Activated CD4-positive, alpha-beta T cell treated with anti-CD3 and anti-CD28 coated beads, Interleukin-2, amount 50 U/mL, for 48 hours (primary cell): ENCODE data around the gene EPS15.

ENCODE experiments used
- DNase-seq, 2 experiments: peaks; one replicate each; pipeline ENCODE4 v3.0.0-alpha.2; 2020

The EPS15 gene

DNA sequence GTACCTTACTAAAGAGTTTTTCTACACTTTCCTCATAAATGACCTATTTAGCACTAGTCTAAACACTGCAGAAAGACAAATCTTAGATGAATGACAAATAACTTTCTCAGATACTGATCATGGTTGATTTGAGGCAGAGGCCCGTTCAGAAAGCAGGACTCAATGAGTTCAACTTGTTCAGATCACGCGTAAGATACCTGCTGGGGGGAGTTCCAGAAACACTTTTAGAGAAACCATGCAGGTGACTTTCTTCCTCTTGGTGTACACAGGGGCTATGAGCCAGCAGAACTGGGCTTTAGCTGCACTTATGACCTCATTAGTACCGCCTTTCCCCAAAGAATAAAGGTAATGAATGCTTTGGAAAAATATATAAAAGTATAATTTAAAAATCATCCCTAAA is 149.9 kb downstream of the EPS15 start:
- DNase-seq: no peak

DNA sequence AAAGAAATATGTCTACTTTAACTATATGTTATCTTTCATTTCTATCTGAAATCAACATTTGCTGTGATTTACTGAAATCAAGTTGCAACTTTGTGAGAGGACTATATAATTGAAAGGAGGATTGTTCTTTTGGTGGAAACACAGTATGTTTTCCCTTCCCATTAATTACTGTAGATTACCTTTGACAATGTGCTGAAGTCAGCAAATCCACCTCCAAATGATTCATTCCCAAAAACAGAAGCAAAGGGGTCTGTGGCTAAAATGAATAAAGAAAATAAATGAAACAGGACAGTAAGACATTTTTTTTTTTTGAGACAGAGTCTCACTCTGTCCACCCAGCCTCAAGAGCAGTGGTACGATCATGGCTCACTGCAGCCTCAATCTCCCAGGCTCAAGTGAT is 153.3 kb downstream of the EPS15 start:
- DNase-seq: no peak

DNA sequence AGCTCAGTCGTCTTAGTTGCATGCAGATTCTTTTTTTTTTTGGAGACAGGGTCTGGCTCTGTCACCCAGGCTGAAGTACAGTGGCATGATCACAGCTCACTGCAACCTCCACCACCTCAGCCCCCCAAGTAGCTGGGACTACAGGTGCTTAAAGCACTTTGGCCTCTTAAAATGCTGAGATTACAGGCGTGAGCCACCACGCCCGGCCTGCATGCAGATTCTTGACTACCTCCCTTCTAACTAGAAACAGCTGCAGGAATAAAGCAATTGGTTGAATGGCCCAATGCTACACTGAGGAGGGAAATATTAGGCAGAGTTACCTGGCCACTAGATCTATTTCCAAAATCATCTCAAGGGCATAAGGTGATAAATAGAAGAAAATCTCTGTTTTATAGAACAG is 159.2 kb downstream of the EPS15 start:
- DNase-seq: no peak

DNA sequence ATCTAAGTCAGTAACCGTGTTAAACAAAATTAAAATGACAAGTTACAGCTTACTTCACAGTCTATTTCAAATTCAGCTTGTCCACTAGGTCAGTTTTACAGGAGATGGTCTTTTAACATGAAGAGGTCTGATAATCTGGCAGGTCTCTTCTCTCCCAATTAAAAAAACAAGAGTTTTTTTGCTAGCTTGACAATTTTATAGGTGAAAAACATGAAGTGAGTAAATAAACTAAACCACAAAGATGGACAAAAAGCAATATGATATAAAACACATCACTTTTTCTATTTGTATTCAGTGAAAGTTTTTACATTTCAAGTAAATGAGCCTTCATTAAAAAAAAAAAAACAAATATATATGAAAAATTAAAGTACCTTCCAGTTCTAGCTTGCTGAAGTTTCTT is 163.7 kb downstream of the EPS15 start:
- DNase-seq: no peak

DNA sequence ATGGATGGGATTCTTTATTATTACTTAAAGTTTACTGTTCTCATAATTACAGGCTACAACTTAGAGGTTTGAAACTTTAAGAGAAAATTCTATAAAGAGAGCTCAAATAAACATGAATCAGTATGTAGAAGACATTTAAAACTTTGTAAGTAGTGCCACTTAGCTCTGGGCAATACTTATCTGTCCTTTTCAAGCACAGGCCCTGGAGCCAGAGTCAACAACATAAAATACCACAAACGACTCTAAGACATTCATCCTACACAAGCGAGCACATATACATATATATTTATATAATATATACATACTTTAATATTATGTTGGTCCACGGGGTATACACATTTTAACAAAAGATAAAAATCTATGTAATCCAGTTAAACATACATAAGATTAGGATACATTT is 164.7 kb downstream of the EPS15 start:
- DNase-seq: no peak

DNA sequence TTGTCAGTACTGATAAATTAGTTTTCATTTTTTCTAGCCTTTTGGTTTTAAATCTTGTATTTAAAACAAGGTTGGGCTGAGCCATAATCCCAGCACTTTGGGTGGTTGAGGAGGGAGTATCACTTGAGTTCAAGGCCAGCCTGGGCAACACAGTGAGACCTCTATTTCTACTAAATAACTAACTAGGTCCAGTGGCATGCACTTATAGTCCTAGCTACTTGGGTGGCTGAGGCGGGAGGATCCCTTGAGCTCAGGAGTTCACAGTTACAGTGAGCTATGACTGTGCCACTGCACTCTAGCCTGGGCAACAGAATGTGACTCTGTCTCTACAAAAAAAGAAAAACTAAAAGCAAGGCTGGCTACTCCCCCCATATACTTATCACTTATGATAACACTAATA is 167.2 kb downstream of the EPS15 start:
- no peak for DNase-seq

DNA sequence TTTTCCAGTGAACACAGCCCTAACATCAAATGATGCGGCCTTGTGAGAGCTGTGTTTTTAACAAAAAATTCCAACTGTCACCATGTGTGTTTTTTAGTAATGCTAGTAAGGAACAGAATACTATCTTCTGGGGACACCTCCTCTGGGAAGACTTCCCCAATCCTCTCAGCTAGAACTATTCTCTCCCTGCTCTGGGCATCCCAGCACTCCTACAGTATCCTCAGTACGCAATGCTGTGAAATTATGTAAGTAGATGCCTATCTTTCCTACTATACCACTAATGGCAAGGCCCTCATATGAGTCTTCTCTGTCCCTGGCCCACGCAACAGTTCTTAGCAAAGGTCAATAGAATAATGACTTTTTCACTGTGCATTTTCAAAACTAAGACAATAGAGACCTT is 169.2 kb downstream of the EPS15 start:
- no peak for DNase-seq

DNA sequence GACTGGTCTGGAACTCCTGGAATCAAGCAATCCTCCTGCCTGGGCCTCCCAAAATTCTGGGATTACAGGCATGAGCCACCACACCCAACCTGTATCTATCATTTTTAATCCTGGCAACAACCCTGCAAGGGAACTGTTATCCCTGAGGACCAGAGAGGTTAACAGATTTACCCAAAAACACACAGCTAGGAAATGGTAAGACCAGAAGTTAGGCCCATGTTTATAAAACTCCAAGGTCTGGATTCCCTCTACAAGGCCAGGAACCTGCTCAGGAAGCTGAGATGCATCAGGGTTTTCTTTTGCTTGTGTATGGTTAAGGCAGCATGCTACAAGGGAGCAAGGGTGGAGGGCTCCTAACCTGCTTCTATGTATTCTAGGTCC is 170.9 kb downstream of the EPS15 start:
- no peak for DNase-seq

DNA sequence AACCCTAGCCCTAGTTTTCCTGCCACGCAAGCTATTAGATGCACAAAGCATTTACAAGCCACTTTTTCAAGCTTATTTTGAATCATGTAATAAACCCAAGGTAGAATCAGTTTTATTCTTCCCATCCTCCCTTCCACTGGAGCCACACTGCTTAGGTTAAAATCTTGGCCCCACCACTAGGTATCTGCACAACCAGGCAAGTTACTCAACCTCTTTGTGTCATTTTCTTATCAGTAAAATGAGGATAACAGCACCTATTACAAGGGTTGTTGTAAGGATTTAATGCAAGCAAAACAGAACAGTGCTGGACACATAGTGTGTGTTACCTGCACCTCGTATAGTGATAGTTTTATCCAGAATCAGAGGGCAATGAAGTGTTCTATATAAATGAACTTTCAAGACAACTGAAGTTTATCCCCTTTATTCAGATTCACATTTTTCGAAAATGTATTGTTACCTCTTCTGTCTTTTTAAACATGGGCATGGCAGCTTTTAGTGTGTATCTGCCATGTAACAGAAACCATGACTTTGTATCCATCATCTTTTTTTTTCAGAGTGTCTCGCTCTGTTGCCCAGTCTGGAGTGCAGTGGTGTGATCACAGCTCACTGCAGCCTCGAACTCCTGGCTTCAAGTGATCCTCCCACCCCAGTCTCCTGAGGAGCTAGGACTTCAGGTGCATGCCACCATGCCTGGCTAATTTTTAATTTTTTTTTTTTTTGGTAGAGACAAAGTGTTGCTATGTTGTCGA is 171.5 kb downstream of the EPS15 start:
- DNase-seq: no peak

DNA sequence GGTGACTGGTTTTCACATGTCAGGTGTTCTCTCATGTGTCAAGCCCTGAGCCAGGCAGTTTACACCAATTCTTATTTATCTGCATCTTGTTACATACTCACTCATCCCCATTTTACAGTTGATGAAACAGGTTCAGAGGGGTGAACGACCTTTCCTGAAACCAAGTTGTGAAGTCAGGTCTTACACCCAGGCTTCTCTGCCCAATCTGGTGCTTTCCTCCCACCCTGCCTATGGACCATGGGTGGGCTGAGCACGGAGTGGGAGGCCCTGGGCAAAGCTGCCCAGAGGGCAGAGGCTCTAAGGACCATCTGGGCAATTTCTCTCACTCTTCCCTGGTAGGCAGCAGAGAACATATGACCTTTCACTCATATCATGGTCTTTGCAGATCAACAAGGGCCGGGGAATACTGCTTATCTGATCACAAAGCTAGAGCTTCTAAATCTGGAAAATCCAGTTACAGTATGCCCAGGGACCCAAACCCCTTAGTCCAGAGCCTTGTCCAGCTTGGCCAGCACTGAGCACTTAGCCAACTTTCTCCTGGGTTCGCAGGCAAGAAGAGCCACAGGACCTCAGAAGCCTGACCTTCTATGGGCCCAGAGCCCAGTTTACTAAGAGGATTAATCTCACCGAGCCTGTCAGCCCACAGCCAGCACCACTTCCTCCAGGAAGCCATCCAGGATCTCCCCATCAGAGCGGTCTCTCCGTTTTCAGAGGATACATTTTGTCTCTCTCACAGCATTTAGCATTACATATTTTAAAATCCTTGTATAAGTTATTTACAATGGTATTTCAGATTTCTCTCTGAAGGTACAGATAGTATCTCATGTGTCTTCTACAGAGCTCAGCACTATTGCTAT is 172.8 kb downstream of the EPS15 start:
- DNase-seq: no peak

DNA sequence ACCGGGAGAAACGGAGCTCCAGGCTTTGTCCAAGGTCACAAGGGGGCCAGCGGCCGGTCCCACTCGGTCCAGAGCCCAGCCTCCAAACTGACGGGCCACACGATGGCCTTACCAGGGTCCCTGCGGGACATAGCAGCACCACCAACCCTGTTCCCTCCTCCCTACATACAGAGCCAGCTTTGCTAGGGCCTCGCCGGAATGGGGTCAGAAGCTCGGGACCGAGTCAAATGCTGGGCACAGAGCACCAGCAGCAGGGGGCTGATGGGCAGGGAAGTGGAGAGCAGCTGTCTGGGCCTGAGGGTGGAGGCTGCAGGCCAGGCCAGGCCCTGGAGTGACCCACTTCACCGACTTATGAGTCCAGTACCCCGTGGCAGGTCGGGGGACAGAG is 173.8 kb downstream of the EPS15 start:
- no peak for DNase-seq

DNA sequence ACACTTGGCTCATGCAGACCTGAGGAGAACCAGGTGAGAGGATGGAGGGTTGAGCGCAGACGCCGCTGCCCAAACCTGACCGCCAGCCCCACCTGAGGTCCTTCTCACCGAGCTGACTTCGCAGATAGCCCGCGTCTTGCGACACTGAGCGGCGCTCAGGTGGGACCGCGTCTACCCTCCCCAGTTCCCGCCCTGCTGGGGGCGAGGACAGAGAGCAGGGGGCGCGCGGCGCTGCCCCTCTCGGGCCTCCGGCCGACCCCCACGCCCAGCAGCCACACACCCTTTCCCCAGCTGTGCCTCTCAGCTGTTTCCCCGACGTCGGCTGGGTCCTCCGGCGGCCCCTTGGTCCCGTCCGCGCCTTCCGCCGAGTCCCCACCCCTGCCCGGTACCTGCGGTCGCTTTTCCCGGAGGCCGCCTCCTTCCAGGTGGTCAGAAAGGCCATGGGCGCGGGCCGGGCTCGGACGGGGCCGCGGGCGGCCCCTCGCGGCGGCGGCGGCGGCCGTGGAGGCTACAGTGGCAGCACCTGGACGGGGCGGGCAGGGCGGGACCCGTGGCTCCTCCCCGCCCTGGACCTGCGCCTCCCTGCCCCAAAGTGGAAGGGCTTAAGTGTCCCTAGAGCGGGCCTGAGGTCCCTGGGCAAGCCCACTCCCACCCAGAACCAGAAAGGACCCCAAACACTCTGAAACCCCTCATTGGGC is 174.3 kb downstream of the EPS15 start:
- no peak for DNase-seq

DNA sequence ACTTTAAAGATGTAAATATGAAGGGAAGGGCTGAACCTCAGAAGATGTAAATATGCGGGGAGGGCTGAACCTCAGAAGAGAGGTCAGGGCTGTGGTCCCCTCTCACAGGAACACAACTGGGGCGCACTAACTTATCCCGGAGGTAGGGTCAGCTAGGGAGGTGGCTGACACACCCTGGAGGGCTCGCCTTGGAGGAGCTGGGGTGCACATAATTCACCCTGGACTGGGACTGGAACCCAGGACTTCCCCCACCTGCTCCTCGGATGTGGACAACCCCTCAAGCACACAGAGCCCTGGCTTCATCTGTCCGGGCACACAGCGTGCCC is 174.8 kb downstream of the EPS15 start:
- no peak for DNase-seq

DNA sequence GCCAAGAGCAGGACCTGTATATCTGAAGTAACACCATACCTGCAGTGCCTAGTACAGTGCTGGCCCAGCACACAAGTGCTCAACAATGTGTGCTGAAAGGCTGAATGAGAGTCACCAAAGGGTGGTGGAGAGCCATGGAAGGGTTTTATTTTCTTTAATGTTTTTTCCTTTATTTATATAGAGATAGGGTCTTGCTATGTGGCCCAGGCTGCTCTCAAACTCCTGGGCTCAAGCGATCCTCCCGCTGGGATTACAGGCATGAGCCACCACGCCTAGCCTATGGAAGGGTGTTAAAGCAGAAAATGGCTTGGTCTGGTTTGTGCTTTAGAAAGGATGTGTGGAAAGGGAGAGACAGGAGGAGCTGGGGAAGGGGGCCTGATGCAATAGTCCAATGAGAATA is 175.4 kb downstream of the EPS15 start:
- no peak for DNase-seq

DNA sequence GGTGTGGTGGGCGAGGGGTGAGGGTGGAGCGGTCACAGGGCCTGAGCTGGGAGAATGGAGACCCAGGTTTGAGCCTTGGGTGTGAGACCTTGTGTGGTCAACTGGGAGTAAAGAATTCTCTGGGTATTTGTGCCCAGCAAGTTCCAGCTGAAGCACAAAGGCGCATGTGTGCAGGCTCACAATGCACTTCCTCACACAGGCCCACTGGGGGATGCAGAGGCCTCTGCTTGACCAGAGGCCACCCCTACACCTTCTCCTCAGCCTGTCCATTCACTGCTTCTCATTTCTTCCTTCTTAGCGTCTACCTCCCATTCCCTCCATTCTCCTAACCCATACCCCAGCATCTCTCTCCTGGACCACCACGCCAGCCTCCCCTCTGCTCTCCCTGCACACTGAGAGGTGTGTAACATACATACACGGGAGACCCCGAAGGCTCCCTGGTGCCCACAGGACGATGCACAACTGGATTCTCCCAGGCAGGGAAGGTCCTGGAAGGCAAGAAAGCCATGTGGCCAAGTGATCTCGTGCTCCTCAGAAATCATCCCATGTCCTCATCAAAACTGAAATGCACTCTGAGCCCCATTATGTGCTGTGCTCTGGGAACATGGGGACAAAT is 176.4 kb downstream of the EPS15 start:
- DNase-seq: no peak

DNA sequence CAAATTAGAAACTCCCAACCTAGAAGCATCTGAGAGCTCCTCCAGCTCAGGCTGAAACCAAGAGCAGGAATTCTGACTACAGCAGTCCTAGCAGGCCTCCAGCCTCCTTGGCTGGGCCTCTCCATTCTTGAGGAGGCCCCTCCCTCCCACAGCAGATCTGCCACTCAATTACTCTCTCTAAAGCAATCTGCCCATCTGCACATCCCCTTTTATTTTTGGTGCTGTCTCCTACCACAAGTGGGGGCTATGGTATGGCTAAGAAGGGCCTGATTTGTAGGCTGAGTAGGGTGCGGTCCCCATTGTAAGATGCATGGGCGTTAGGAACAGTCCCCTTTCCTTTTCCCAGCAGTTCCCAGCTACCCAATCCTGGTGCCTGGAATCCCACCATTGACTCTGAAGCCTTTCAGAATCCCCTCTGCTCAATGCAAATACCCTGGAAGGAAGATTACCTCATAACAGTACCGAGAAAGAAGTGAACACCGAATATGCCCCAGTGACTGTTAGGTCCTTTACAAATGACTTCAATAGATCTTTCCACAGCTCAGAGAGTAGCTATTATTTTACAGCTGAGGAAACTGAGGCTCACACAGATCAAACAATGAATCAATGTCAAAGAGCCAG is 177.1 kb downstream of the EPS15 start:
- no peak for DNase-seq

DNA sequence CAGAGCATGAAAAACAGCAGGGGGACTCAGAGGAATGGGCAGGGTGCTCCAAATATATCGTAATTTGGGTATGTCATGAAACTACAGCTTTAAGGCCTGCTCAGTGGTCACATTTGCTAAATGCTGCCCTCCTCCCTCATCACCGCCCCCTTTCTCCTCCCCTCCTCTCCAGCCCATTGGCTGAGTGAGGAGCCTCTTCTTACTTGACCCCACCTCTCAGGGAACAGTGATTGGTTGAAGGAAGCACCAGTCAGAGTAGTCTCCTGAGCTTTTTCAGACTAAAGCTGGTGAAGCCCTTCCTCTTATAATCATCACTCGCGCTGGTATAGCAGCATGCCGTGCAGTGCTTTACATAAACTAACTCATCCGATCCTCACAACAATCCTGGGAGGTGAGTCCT is 178.7 kb downstream of the EPS15 start:
- DNase-seq: no peak

DNA sequence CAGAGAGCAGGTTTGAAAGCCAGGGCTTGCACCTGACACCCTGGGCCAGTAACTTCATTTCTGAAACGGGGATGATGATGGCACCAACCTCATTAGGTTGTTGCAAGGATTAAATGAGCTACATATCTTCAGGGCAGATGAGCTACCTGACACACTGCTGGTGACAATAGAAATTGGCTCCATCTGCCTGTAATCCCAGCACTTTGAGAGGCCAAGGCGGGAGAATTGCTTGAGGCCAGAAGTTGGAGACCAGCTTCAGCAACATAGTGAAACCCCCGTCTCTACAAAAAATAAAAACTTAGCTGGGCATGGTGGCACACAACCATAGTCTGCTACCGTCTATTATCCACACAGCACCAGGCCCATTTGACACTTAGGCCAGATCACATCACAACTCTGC is 182.4 kb downstream of the EPS15 start:
- no peak for DNase-seq

DNA sequence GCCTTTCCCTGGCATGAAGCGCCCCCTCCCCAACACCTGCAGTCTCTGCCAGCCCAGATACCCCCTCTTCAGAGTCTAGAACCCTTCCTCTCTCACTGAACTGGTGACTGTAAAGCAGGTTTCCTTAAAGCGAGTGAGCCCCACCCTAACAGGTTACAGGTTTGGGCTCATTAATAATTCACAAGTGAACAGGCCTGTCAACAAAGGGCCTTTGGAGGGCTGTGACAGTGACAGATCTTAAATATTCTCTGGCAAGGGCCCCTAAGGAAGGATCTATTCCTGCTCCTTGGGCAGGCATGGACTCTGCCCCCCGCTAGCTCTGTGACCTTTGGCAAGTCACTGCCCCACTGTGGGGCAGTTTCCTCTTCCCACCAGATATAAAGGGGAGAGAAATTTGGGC is 183.1 kb downstream of the EPS15 start:
- DNase-seq: no peak

DNA sequence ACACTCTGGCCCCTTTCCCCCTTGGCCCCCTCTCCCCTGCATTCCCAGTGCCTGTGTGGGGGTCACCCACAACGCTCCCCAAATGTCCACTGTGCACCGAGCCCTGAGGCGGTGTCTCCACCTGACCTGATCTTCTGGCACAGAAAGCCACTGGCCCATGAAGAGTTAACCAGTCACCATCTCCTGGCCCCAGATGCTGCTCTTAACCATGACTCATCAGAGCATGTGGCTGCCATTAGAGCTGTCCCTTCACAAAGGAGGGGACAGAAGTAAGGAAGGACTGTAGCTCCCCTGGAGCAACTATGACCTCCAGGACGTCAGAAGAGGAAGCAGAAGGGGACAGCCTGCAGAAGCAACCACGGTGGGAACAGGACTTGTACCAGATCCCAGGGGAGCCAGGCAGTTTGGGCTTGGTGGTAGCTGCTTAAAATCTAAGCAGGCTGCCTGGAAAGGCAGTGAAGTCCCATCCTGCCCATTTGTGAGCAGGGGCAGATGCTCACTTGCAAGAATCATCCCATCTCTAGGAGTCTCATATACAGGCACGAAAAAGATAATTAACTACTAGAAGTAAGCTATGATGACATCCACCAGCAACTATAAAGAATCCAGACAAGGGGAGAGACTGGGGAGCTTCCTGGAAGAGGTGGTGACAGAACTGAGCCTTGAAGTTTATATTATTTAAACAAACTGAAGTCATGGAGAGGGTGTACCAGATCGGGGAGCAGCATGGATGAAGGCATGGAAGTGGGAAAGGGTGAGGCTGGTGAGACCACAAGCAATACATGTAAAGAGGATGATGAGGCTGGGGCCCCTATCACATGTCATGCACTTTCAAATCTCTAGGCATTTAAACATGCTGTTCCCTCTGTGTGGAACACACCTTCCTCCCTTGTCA is 187.6 kb downstream of the EPS15 start:
- DNase-seq: no peak

DNA sequence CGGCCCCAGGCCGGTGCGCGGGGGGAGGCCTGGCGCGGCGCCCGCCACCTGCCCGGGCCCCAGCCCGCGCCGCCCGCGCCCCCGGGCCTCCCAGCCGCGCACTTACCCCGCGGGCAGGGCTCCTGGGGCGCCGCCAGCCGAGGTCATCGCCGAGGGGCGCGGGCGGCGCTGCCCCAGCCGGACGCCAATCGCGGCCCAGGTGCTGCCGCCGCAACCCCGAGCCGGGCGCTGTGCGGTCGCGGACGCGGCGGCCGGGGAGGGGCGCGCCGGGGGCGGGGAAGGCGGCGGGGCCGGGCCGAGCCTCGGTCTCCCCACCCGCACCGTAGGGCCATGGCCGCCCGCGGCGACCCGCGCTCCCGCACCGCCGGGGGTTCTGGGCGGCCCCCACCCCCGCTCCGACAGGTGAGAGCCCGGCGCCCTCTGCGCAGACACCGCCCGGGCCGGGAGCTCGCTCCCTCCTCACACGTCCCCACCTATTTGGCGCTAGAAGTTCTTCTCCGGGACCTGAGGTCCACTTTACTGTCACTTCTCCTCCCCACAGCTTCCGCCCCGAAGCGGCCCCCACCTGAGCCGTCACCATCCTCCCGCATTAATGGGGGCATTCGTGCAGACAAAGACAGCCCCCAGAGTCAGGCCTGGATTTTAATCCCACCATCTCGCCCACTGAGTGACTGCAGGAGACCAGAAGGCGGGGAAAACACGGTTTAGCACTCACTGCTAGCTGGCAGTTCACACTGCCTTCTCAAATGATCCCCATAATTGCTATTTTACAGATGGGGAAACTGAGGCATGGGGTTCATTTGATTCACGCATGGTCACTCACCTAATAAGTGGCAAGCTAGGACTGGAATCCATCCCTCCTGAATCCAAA is 188.5 kb downstream of the EPS15 start, which contains the start of gene TTC39A:
Gene TTC39A (minus strand): TSS at position 232 of the 871 bp plus-strand sequence. CDS start 85 bp downstream, at position 147.
- DNase-seq: no peak
